ENCODE data around the gene GPR89A.

The GPR89A gene

DNA sequence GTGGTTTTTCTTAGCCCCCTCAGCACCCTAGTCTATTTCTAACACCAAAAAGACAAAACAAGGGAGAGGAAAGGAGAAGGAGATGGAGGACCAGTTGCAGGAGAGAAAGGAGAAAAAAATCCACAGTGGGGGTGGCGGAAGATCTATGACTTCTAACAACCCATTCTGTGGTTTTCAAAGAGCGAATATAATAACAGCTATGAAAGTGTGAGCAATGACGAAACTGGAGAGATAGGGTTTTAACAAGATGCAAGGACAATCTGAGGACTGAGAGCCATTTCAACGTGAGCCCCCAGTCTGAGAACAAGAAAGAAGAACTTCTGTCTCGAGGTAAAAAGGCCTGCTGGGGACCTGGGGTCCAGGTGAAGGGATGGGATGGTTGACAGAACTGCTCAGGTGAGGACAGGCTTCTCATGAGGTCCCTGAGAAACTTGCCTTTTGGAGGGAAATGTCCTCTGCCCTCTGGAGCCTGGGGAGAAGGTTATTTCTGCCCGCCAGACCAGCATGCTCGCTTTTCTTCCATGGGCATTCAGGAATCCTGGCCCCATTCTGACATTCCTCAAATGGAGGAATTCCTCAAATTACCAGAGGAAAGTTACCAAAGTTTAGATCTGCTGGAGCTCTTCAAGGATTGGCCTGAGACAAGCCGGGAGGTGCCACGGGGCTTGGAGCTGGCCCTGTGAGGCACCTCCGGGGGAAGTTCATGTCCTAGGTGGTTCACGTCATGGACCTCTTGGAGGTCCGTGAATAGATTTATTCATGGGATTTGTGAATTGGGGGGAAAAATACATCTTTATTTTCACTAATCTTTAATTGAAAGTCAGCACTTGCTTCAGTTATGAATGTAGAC lies 111.7 kb downstream of the GPR89A start, which contains the start of gene CD160:
Gene CD160 (plus strand): TSS at position 270 of the 850 bp plus-strand sequence. CDS start 8,829 bp downstream, outside the sequence.
- peak in 1 of 5 donors; percentile 35 for DNase-seq
